Measurements from ENCODE around the gene TRIM45.

- TF ChIP-seq CTCF (IDR thresholded peaks at IDR 0.05): no peak
- TF ChIP-seq POLR2A (IDR thresholded peaks at IDR 0.05): no peak
Measured at GRCh38 chr1:117116784-117117130, 4.8 kb downstream of the TRIM45 start.
